ENCODE data around the gene HAUS7.
A peak's percentile ranks its signal among the peaks of the same experiment; 100 is the strongest.

Gene HAUS7

GRCh38 chrX:153457136-153457825 is 13.1 kb downstream of the HAUS7 start:
- no peak for DNase-seq

- DNase-seq: no peak
Measured at GRCh38 chrX:153456704-153457103, 13.7 kb downstream of the HAUS7 start.

DNA sequence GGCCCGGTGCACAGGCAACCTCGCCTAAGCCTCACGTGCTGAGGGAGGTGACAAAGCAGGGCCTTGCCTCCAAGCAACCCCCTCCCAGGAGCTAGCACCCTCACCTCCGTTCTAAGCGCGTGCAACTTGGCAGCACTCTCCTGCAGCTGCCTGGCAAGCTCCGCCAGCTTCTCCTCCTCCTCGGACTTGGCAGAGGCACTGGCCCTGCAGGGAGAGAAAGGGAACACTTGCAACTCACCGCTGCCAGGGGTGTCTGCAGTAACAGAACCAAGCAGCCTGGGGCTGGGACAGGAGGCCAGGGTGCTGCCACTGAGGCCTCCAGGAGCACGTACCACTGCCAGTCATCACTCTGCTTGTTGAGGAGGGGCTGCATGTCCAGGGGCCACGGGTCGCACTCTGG is 14.2 kb downstream of the HAUS7 start:
- DNase-seq: peak in 18 of 51 donors; percentile 3 to 45 (median 14)

GRCh38 chrX:153455571-153455970 is 14.8 kb downstream of the HAUS7 start:
- DNase-seq: no peak

GRCh38 chrX:153454901-153455550 is 15.3 kb downstream of the HAUS7 start:
- peak in 1 of 51 donors; percentile 1 for DNase-seq

- no peak for DNase-seq
Measured at GRCh38 chrX:153450949-153451277, 19.5 kb downstream of the HAUS7 start.

DNA sequence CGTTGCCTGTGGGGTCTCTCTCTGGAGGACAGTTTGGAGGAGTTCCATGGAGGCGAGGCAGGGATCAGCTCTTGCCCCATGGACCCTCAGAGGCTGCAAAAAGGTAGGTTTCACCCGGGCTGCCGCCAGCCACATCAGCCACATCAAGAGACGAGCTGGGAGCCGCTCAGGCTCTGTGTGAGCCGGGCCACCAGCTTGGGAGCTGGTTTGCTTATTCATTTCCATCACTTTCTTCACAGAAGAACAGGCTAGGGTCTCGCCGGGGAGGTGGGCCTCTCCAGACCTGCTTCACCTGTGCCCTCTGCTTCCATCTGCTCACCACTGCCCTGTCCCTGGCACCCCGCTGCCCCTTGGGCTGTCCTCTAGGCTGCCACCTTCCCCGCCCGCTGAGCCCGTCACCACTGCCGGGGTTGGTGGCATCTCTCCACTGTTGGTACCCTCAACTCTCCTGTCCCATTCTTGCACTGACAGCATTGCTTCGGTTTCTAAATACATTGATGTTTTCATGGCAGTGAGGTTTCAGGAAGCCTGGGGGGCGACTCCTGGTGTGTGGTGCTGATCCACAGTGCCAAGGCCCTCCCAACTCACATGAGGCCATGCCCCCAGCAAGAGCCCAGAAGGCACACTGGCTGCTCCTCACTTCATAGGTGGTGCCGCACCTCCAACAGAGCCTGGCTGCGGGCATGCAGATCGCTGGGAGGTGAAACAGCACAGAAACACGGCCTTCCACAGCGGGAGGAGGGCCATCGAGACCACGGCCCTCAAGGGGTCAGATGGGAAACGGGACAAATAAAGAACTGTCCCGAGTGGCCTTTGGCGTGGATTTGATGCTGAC is 20.0 kb downstream of the HAUS7 start:
- no peak for DNase-seq

DNA sequence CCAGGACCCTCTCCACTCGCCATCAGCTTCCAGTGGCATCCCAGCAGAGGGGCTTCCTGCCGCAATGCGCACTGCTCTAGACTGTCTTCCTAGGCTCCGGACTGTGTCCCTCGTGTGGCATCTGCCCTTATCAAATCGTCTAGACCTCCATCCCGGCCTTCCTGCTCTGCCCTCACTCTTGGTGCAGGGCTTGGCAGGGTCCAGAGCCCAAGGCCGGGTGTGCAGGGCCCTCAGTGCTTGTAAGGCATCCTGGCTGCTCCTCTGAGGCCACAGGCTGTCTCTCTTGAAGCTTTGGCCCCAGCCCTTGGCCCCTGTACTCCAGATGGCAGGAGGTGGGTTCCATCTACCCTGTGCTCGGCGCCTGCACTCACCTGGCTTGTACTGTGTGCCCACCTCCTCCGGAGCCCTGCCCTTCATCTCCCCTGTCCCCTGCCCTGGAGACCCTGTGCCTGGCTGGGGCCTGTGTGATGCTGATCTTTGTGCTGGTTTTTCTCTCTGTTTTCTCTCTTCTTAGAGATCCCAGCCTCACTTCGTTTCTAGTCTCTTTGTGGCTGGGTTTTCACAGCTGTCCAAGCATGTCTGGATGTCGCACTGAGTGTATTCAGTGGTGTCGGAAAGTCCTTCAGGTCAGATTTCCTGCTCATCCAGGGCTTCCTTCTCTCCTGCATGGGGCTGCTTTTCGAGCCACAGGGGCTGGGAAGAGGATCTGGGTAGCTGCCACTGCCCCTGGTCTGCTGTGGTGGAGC is 20.8 kb downstream of the HAUS7 start:
- no peak for DNase-seq

GRCh38 chrX:153448556-153449367 is 21.6 kb downstream of the HAUS7 start:
- DNase-seq: no peak

DNA sequence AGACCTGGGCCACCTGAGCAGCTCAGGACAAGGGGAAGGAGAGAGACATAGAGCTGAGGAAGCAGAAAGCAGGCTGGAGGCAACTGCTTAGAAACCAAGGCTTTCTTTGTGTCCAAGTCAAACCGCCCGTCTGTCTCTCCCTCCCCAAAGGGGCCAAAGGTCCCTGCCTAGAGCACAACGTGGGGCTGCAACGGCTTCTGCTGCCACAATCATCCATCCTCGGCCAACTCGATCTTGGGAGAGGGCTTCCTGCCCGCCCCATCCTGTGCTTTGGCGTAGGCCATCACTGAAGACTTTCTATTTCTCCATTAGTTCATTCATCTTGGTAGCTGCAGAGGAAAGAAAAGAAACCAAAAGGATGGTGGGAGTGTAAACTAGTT is 22.8 kb downstream of the HAUS7 start:
- no peak for DNase-seq

- DNase-seq: no peak
Measured at GRCh38 chrX:153446950-153447580, 23.3 kb downstream of the HAUS7 start.

GRCh38 chrX:153446636-153446936 is 23.8 kb downstream of the HAUS7 start:
- no peak for DNase-seq

GRCh38 chrX:153445856-153446635 is 24.3 kb downstream of the HAUS7 start, which contains the start of gene TREX2:
TSS of gene TREX2 (minus strand) at chrX:153446056. CDS start at chrX:153445430, 626 bp downstream.
- DNase-seq: no peak

- DNase-seq: no peak
Measured at GRCh38 chrX:153445106-153445855, 25.1 kb downstream of the HAUS7 start.

GRCh38 chrX:153444333-153445011 is 25.9 kb downstream of the HAUS7 start:
- no peak for DNase-seq

DNA sequence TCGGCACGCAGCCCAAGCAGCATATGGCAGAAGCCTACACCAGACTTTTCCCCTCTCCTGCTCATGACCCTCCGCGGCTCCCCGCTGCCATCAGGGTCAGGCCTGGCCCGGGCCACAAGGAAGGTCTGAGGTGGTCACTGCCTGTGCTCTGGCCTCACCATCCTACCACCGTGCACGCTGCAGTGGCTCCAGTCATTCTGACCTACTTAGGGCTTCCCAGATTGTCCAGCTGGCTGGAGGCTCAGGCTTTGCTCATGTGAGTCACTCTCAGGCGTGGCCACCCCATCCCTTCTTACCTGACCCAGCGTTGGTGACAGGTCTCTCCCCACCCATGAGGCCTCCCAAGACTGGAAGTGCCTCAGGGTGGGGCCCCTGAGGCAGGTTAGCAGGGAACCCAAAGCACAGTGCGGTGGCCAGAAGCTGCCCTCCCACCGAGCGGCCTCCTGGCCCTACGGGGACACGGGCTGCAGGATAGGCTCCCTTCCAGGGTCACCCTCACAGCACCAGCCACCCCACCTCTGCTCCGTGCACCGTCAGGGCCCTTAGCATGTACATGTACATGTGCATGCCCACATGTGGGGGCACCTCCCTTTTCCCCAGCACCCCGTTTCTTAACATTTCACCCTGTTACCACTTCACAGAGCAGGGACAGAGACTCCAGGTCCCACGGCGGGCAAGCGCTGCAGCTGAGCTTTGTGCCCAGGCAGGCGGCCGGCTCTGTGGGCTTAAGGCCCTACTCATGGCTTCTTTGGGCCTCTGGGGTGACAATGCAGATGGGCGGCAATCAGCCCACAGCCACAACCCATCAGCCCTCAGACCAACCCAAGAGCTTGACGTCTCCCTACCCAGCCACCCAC is 26.7 kb downstream of the HAUS7 start:
- no peak for DNase-seq

DNA sequence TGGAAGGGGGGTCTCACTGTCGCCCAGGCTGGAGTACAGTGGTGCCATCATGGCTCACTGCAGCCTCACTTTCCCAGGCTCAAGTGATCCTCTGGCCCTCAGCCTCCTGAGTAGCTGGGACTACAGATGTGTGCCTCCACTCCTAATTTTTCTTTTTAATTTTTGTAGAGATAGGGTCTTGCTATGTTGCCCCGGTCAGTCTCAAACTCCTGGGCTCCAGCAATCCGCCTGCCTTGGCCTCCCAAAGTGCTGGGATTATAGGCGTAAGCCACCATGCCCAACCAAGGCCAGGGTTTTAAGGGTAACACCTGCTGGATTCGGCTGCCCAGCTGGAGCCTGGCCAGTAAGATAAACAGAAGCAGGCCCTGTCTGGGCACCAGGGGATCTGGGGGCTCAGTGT is 27.9 kb downstream of the HAUS7 start:
- no peak for DNase-seq
